Astrocyte (in vitro differentiated cells and primary cell): ENCODE measurements around the gene TMEM175. TPM values are rescaled to one million over a fixed set of nuclear protein-coding genes. Genes with fewer than 3 reads are reported as not detected.
"Not testable (repeated sequence)": the region's sequence is repeated elsewhere in the genome, so short reads cannot be mapped to it uniquely, and the experiment has no call there.

Experiments used
- DNase-seq: peaks from one replicate; pipeline ENCODE4 v3.0.0-alpha.2; 2010; ENCODE audit warnings: low read depth
- FAIRE-seq: peaks from 2 replicates; lab custom pipeline; 2011; peaks lifted over from hg19 to GRCh38; lab: Jason Lieb, UNC
- H2AFZ ChIP-seq: 2 replicates; pipeline ENCODE4 v1.6.0; 2012; ENCODE audit warnings: low read depth, low read length, inconsistent platforms
- H3K27ac ChIP-seq: 2 replicates; pipeline ENCODE4 v1.5.1; 2011; ENCODE audit warnings: low read depth, low read length, inconsistent platforms
- H3K27me3 ChIP-seq: 2 replicates; pipeline ENCODE4 v1.6.0; 2011; ENCODE audit warnings: low read length, inconsistent platforms; ENCODE audit not compliant: insufficient read depth
- H3K36me3 ChIP-seq: 2 replicates; pipeline ENCODE4 v1.5.1; 2011; ENCODE audit warnings: low read length, inconsistent platforms; ENCODE audit not compliant: insufficient read depth
- H3K4me1 ChIP-seq: 2 replicates; pipeline ENCODE4 v1.5.1; 2011; ENCODE audit warnings: low read length, inconsistent platforms; ENCODE audit not compliant: insufficient read depth
- H3K4me2 ChIP-seq: 2 replicates; pipeline ENCODE4 v1.6.0; 2012; ENCODE audit warnings: low read length, inconsistent platforms
- H3K4me3 ChIP-seq: 2 replicates; pipeline ENCODE4 v1.5.1; 2011; ENCODE audit warnings: low read depth, mild to moderate bottlenecking, low read length, inconsistent platforms; ENCODE audit not compliant: insufficient read depth
- H3K79me2 ChIP-seq: 2 replicates; pipeline ENCODE4 v1.6.0; 2012; ENCODE audit warnings: mild to moderate bottlenecking, low read length, inconsistent platforms; ENCODE audit not compliant: insufficient read depth
- H3K9ac ChIP-seq: 2 replicates; pipeline ENCODE4 v1.6.0; 2012; ENCODE audit warnings: mild to moderate bottlenecking, low read length, inconsistent platforms
- H3K9me3 ChIP-seq: 2 replicates; pipeline ENCODE4 v1.5.1; 2012; ENCODE audit warnings: low read depth, mild to moderate bottlenecking, low read length, inconsistent platforms; ENCODE audit not compliant: insufficient read depth
- H4K20me1 ChIP-seq: 2 replicates; pipeline ENCODE4 v1.6.0; 2012; ENCODE audit warnings: low read length, inconsistent platforms; ENCODE audit not compliant: insufficient read depth
- H3K27ac Mint-ChIP-seq: one replicate; pipeline ENCODE4 v1.8.0; 2021; ENCODE audit warnings: mild to moderate bottlenecking, mixed read lengths; ENCODE audit not compliant: unreplicated experiment
- H3K27me3 Mint-ChIP-seq: one replicate; pipeline ENCODE4 v1.8.0; 2021; ENCODE audit warnings: low read depth, mixed read lengths; ENCODE audit not compliant: unreplicated experiment
- H3K36me3 Mint-ChIP-seq: one replicate; pipeline ENCODE4 v1.8.0; 2021; ENCODE audit warnings: low read depth, mixed read lengths; ENCODE audit not compliant: unreplicated experiment
- H3K4me1 Mint-ChIP-seq: one replicate; pipeline ENCODE4 v1.8.0; 2021; ENCODE audit warnings: low read depth, mixed read lengths; ENCODE audit not compliant: unreplicated experiment
- H3K4me3 Mint-ChIP-seq: one replicate; pipeline ENCODE4 v1.8.0; 2021; ENCODE audit warnings: mild to moderate bottlenecking, moderate library complexity, mixed read lengths; ENCODE audit not compliant: unreplicated experiment
- H3K9me3 Mint-ChIP-seq: one replicate; pipeline ENCODE4 v1.8.0; 2021; ENCODE audit warnings: mild to moderate bottlenecking, mixed read lengths; ENCODE audit not compliant: unreplicated experiment
- CTCF ChIP-seq: IDR thresholded peaks from 2 replicates; pipeline ENCODE4 v1.5.1; 2011; ENCODE audit warnings: low read depth, mild to moderate bottlenecking, inconsistent platforms, low read length, moderate library complexity; ENCODE audit not compliant: insufficient read depth
- EZH2 ChIP-seq: IDR thresholded peaks from 2 replicates; pipeline ENCODE4 v1.6.1; 2012; ENCODE audit warnings: mild to moderate bottlenecking, low read length, inconsistent platforms; ENCODE audit not compliant: insufficient read depth
- total RNA-seq: library from RNA; stranded (reverse); gene quantifications from 2 replicates; pipeline ENCODE4 v1.2.1, GENCODE V29; 2021

Gene TMEM175
- total RNA-seq, 1 donor from 2014 or later = 22.1 TPM

- FAIRE-seq (no peak), DNase-seq (peak; percentile 25)
- H3K36me3 Mint-ChIP-seq = no peaks in the 10 kb centered on the region
- H3K27me3 Mint-ChIP-seq = no peaks in the 10 kb centered on the region
- TF ChIP-seq CTCF = no peak
- TF ChIP-seq EZH2 = no peak
- H3K27ac Mint-ChIP-seq = peak overlapping the region; percentile 81
- Histone ChIP-seq H3K79me2 (peaks cover 60% of the 10 kb centered on the region), H3K9ac (peak overlapping the region; percentile 98), H3K4me2 (peak overlapping the region; percentile 99), H3K4me1 (peaks cover 18% of the 10 kb centered on the region), H3K36me3 (no peaks in the 10 kb centered on the region), H3K27ac (peak overlapping the region; percentile 89), H3K9me3 (no peaks in the 10 kb centered on the region), H4K20me1 (peaks cover 41% of the 10 kb centered on the region), H3K27me3 (no peaks in the 10 kb centered on the region), H3K4me3 (peak overlapping the region; percentile 86), H2AFZ (peak overlapping the region; percentile 87)
- no peaks in the 10 kb centered on the region for H3K9me3 Mint-ChIP-seq
- H3K4me3 Mint-ChIP-seq = peak overlapping the region; percentile 98
- H3K4me1 Mint-ChIP-seq = peaks cover 19% of the 10 kb centered on the region
Measured at GRCh38 chr4:931194-931959, 883 bp upstream of the TMEM175 start.

DNA sequence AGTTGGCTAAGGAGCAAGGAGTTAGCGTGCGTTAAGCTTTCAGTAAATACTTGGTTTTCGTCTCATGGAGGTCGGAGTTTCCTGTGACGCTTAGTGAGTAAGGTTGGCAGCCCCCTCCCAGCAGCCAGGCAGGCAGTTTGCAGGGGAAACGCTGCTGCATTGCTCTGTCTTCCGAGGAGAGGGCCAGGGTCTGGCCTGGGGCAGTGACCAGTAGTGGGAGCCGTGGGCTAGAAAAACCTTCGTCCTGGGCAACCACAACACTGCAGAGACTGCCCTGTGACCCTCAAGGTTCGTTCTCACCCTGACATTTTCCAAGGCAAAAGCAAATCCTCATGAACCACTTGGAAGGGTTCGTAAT lies 432 bp downstream of the TMEM175 start:
- H4K20me1 ChIP-seq = peaks cover 38% of the 10 kb centered on the region
- no peaks in the 10 kb centered on the region for H3K9me3 ChIP-seq
- no peaks in the 10 kb centered on the region for H3K36me3 ChIP-seq
- Mint-ChIP-seq H3K27me3 (no peaks in the 10 kb centered on the region), H3K4me1 (peaks cover 18% of the 10 kb centered on the region), H3K27ac (peak overlapping the region; percentile 73), H3K4me3 (peak overlapping the region; percentile 98), H3K36me3 (no peaks in the 10 kb centered on the region), H3K9me3 (no peaks in the 10 kb centered on the region)
- H3K4me2 ChIP-seq = peak overlapping the region; percentile 99
- DNase-seq (peak; percentile 32), FAIRE-seq (no peak)
- H3K27me3 ChIP-seq = no peaks in the 10 kb centered on the region
- peaks cover 56% of the 10 kb centered on the region for H3K79me2 ChIP-seq
- peaks cover 18% of the 10 kb centered on the region for H3K4me1 ChIP-seq
- H3K9ac ChIP-seq = peak overlapping the region; percentile 98
- TF ChIP-seq EZH2 = no peak
- no peak for TF ChIP-seq CTCF
- H2AFZ ChIP-seq = peak overlapping the region; percentile 89
- peak overlapping the region; percentile 86 for H3K4me3 ChIP-seq
- peak overlapping the region; percentile 41 for H3K27ac ChIP-seq

- H4K20me1 ChIP-seq, H3K4me3 Mint-ChIP-seq, H3K36me3 Mint-ChIP-seq, H3K4me1 Mint-ChIP-seq, H3K9me3 ChIP-seq, H3K4me1 ChIP-seq, H2AFZ ChIP-seq, H3K9me3 Mint-ChIP-seq, FAIRE-seq, H3K9ac ChIP-seq, H3K27ac ChIP-seq, H3K4me3 ChIP-seq, H3K27me3 ChIP-seq, H3K36me3 ChIP-seq, H3K27me3 Mint-ChIP-seq, H3K4me2 ChIP-seq, H3K27ac Mint-ChIP-seq, H3K79me2 ChIP-seq, DNase-seq: not testable (repeated sequence)
Measured at GRCh38 chr4:939508-939907, 7.2 kb downstream of the TMEM175 start.
